ENCODE results near the gene VPS13D. TPM values are rescaled to one million over a fixed set of nuclear protein-coding genes. Genes with fewer than 3 reads are reported as not detected.
A peak's percentile ranks its signal among the peaks of the same experiment; 100 is the strongest.

VPS13D gene
- total RNA-seq (2021) (22.1 to 29.0 TPM (median 27.5 TPM) in 3 replicates), Bru-seq, nascent RNA (percentile 66 among the genes with signal in this experiment)
- long read RNA-seq, experiment 1, partial matches to known transcripts: 32 of 39 reads
- long read RNA-seq, experiment 1, other reads (novel, unspliced or antisense): 7 of 39 reads
- long read RNA-seq, experiment 2, partial matches to known transcripts: 16 of 27 reads
- long read RNA-seq, experiment 2, other reads (novel, unspliced or antisense): 11 of 27 reads
- long read RNA-seq, experiment 3, partial matches to known transcripts: 1 of 3 reads
- long read RNA-seq, experiment 3, other reads (novel, unspliced or antisense): 2 of 3 reads

GRCh38 chr1:12229835-12230548 is at the start of gene VPS13D:
Gene VPS13D (plus strand): TSS chr1:12230030. CDS start chr1:12234267, 4,237 bp downstream.
- CTCF ChIA-PET: interaction anchor here (0.9 to 2.5 kb wide), 6 partner anchors 14 to 386 kb away, joined by 3 to 10 read pairs (median 6); no protein-coding TSS in a partner anchor
- ATAC-seq (peak; percentile 92), DNase-seq (ENCODE audit: low spot score) (peak; percentile 86)
- H3K9me3 Mint-ChIP-seq: no peaks in the 10 kb centered on the region
- H3K36me3 Mint-ChIP-seq: 0 out of 2 replicates have a peak, but pooled peaks cover 3% of the 10 kb centered on the region
- TF ChIP-seq CTCF (IDR thresholded peaks at IDR 0.05): peak; percentile 88
- TF ChIP-seq HMGXB4 (CRISPR knock-in tag; IDR thresholded peaks at IDR 0.05): peak; percentile 70; the same call in 1 of the 2 replicates
- no peak for TF ChIP-seq ZNF219 (CRISPR knock-in tag; IDR thresholded peaks at IDR 0.05; ENCODE audit: borderline replicate concordance)
- TF ChIP-seq E2F5 (CRISPR knock-in tag; IDR thresholded peaks at IDR 0.05): 0 out of 2 replicates have a peak, but pooled peaks have one; percentile 61
- TF ChIP-seq CREM (CRISPR knock-in tag; IDR thresholded peaks at IDR 0.05): peak; percentile 54; the same call in 1 of the 2 replicates
- no peak for TF ChIP-seq ZNF396 (CRISPR knock-in tag; IDR thresholded peaks at IDR 0.05; ENCODE audit: borderline replicate concordance)
- TF ChIP-seq ETV6 (CRISPR knock-in tag; IDR thresholded peaks at IDR 0.05): peak; percentile 14; the same call in 1 of the 2 replicates
- peak; percentile 66; the same call in 1 of the 2 replicates for TF ChIP-seq FOXK1 (CRISPR knock-in tag; IDR thresholded peaks at IDR 0.05)
- TF ChIP-seq RELA (CRISPR knock-in tag; IDR thresholded peaks at IDR 0.05; ENCODE audit: borderline replicate concordance): no peak
- TF ChIP-seq AFF4 (CRISPR knock-in tag; IDR thresholded peaks at IDR 0.05; ENCODE audit: borderline replicate concordance): no peak
- peak; percentile 88 for TF ChIP-seq TEAD1 (CRISPR knock-in tag; IDR thresholded peaks at IDR 0.05)
- TF ChIP-seq SP1 (CRISPR knock-in tag; conservative IDR thresholded peaks at IDR 0.05): peak; percentile 81
- no peaks in the 10 kb centered on the region for H3K27me3 Mint-ChIP-seq (ENCODE audit: low read depth)
- peak within 1 kb of the TSS; percentile 82 for H3K4me3 Mint-ChIP-seq
- H3K27ac Mint-ChIP-seq: no peak within 1 kb of the TSS
- POLR2A ChIA-PET: no interaction called here
- peaks cover 17% of the 10 kb centered on the region for H3K4me1 Mint-ChIP-seq

GRCh38 chr1:12180315-12180714 is 49.5 kb upstream of the VPS13D start:
- H3K27me3 Mint-ChIP-seq (ENCODE audit: low read depth): no peaks in the 10 kb centered on the region; the same call in none of the 2 replicates
- ATAC-seq (no peak), DNase-seq (ENCODE audit: low spot score) (no peak)
- peaks cover 32% of the 10 kb centered on the region for H3K4me1 Mint-ChIP-seq
- no peaks in the 10 kb centered on the region; the same call in 1 of the 2 replicates for H3K9me3 Mint-ChIP-seq
- no peak overlapping the region for H3K27ac Mint-ChIP-seq
- no peak for TF ChIP-seq NFYB (CRISPR knock-in tag; conservative IDR thresholded peaks at IDR 0.05; ENCODE audit: low read depth)
- peak; percentile 68; the same call in 1 of the 2 replicates for TF ChIP-seq GABPB1 (CRISPR knock-in tag; IDR thresholded peaks at IDR 0.05)
- H3K4me3 Mint-ChIP-seq: no peak overlapping the region
- H3K36me3 Mint-ChIP-seq: no peaks in the 10 kb centered on the region
- ChIA-PET CTCF (interaction anchor here (0.8 to 2.6 kb wide), 3 partner anchors 16 to 56 kb away, joined by 3 to 13 read pairs (median 3); no protein-coding TSS in a partner anchor), POLR2A (interaction anchor here (0.6 kb wide), 1 partner anchor 137 kb away, joined by 4 read pairs; no protein-coding TSS in a partner anchor)

All from WTC11 (cell line).